Nephron (organoid): ENCODE results near the gene ZNF511.

Experiments used
- H3K27ac Mint-ChIP-seq, 3 experiments: 2 replicates each; pipeline ENCODE4 v1.8.0; 2020; ENCODE audit warnings: mixed read lengths in 3 of 3, mild to moderate bottlenecking in 2 of 3, moderate library complexity in 1 of 3
- H3K27me3 Mint-ChIP-seq: 2 replicates; pipeline ENCODE4 v1.8.0; 2021; ENCODE audit warnings: low read depth, mild to moderate bottlenecking, moderate library complexity, mixed read lengths
- H3K36me3 Mint-ChIP-seq: 2 replicates; pipeline ENCODE4 v1.8.0; 2020; ENCODE audit warnings: low read depth, mixed read lengths
- H3K4me1 Mint-ChIP-seq: 2 replicates; pipeline ENCODE4 v1.8.0; 2020; ENCODE audit warnings: mixed read lengths
- H3K4me3 Mint-ChIP-seq, 3 experiments: 2 replicates each; pipeline ENCODE4 v1.8.0; 2020; ENCODE audit warnings: mild to moderate bottlenecking in 3 of 3, mixed read lengths in 3 of 3, moderate library complexity in 2 of 3
- H3K9me3 Mint-ChIP-seq: 2 replicates; pipeline ENCODE4 v1.8.0; 2020; ENCODE audit warnings: mixed read lengths
- TF ChIP-seq, protein P1 (sequence below), 3 experiments: fragments of 200-600 bp; sonication (generic); IDR thresholded peaks; one replicate each; pipeline ENCODE4 v1.5.0; 2021; ENCODE audit warnings: antibody characterized with exemption in 3 of 3; ENCODE audit not compliant: unreplicated experiment in 3 of 3

ZNF511 gene

DNA sequence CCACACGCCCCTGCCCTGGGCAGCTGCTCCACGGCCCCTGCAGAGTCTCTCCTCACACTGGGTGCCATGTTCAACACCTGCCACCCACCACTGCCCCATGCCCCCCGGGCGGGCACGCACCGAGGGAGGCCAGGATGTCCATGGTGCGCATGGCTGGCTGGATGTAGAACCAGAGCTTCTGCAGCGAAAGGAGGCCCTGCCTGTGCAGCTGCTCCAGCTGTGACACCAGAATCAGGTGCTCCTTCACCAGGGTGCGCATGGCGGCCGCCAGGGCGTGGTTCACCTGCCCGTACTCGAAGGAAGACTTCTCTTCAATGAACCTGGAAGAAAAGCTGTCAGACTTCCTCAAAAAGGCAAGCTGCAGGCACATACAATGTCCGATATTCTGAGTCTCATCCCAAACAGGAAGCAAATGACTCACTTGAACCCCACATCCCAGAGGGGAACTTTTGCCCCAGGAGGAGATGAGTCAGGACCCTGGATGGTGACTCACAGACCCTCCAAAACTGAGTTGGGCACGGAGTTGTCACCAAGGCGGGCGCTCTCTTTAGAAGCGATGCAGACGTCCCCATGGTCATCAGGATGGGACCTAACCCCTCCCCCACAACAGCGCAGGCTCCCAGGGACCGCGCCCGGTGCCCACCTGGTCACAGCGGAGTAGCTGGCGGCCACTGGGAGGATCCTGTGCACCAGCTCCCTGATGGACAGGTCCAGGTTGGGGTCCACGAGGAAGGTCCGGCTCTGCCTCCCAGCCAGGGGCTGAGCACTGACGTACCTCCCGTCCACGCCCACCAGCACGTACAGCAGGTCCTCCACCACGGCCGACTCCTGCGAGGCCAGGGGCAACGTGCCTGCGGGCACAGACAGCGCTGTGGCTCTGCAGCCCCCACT, 15.6 kb upstream of the ZNF511 start:
- Mint-ChIP-seq H3K4me1 (no peaks in the 10 kb centered on the region), H3K27me3 (no peaks in the 10 kb centered on the region)
- TF ChIP-seq, protein P1, sequence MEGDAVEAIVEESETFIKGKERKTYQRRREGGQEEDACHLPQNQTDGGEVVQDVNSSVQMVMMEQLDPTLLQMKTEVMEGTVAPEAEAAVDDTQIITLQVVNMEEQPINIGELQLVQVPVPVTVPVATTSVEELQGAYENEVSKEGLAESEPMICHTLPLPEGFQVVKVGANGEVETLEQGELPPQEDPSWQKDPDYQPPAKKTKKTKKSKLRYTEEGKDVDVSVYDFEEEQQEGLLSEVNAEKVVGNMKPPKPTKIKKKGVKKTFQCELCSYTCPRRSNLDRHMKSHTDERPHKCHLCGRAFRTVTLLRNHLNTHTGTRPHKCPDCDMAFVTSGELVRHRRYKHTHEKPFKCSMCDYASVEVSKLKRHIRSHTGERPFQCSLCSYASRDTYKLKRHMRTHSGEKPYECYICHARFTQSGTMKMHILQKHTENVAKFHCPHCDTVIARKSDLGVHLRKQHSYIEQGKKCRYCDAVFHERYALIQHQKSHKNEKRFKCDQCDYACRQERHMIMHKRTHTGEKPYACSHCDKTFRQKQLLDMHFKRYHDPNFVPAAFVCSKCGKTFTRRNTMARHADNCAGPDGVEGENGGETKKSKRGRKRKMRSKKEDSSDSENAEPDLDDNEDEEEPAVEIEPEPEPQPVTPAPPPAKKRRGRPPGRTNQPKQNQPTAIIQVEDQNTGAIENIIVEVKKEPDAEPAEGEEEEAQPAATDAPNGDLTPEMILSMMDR (IDR thresholded peaks at IDR 0.05; ENCODE audit: unreplicated experiment in 3 of 3), result no peak

DNA sequence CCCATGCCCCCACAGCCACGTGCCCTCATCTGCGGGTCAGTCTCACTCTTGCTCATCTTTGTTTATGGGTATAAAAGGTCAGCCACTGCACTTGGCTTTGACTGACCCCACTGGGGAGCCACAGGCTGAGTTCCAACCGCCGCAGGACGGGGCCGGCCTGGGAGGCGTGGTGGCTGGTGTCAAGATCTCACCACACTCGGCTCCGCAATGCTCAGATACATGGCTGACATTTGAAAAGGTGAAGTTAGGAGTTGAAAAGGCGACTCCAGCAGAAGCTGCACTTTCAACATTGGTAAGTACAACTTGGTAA, 14.9 kb upstream of the ZNF511 start:
- H3K4me1 Mint-ChIP-seq, result no peaks in the 10 kb centered on the region
- H3K4me3 Mint-ChIP-seq, result no peak overlapping the region
- no peak overlapping the region for H3K27ac Mint-ChIP-seq
- H3K27me3 Mint-ChIP-seq, result no peaks in the 10 kb centered on the region
- TF ChIP-seq, protein P1 (IDR thresholded peaks at IDR 0.05; ENCODE audit: unreplicated experiment in 3 of 3), result no peak
- H3K36me3 Mint-ChIP-seq, result peaks cover 49% of the 10 kb centered on the region
- no peaks in the 10 kb centered on the region for H3K9me3 Mint-ChIP-seq

More for the DNA sequence above, 15.6 kb upstream of the ZNF511 start:
- Mint-ChIP-seq H3K27ac (no peak overlapping the region), H3K36me3 (peaks cover 46% of the 10 kb centered on the region), H3K9me3 (no peaks in the 10 kb centered on the region), H3K4me3 (no peak overlapping the region)

DNA sequence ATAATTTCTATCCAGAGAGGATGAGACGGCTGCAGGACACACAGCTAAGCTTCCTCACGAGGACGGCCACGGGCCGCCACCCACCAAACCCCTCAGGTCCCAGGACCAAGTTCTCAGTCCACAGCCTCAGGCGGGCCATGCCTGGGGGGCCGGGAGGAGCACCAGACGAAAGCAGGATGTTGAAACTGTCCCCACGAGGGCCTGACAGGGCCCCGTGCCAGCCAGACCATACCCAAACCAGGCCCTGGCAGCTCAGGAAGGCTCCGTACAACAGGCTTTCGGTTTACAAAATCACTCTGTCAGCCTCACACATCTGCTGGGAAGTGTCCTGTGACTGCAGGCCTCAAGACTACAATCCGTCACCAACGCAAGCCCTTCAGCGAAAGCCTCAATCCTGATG, 14.5 kb upstream of the ZNF511 start:
- peaks cover 49% of the 10 kb centered on the region for H3K36me3 Mint-ChIP-seq
- TF ChIP-seq, protein P1 (IDR thresholded peaks at IDR 0.05; ENCODE audit: unreplicated experiment in 3 of 3), result no peak
- H3K4me3 Mint-ChIP-seq, result no peak overlapping the region
- no peaks in the 10 kb centered on the region for H3K9me3 Mint-ChIP-seq
- H3K27ac Mint-ChIP-seq, result no peak overlapping the region
- H3K27me3 Mint-ChIP-seq, result no peaks in the 10 kb centered on the region
- no peaks in the 10 kb centered on the region for H3K4me1 Mint-ChIP-seq

DNA sequence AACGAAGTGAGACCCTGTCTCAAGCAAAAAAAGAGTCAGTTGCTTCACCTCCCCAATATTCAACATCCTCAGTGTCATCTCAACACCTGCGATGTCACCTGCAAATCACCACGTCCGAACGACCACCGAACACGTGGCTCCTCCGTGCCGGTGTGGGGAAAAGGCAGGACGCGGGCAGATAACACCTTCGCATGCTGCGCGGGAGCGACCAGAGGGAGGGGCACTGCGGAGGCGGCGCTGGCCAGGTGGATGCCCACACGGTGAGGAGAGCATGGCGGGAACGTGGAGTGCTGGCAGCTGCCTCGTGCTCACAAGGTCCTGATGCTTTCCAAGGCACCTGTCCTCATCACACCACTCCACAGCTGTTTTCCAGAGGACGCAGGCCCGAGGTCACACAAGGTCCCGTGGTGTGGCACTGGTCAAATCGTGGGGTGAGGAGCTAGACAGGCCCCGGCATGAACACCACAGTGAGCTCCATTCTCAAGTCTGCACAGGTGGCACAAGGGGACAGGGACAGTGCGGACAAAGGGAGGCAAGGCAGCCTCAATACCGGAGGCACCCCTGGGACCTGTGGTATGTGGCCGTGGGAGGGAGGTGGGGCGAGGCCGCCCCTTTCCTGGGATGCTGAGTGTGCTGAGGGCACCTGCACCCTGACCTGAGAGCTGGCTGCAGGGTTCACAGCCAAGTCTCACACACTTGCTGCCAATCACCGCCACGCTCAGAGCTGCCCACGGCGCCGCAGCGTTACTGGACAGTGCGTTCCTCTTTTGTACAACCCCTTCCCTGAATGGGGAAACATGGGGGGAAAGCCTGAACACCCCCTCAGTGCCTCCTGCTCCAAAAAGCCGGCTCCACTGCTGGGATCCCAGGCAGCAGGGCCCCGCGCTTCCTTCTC, 13.0 kb upstream of the ZNF511 start:
- Mint-ChIP-seq H3K27ac (no peak overlapping the region), H3K27me3 (no peaks in the 10 kb centered on the region), H3K9me3 (no peaks in the 10 kb centered on the region), H3K36me3 (peaks cover 53% of the 10 kb centered on the region), H3K4me1 (no peaks in the 10 kb centered on the region), H3K4me3 (no peak overlapping the region)
- TF ChIP-seq, protein P1 (IDR thresholded peaks at IDR 0.05; ENCODE audit: unreplicated experiment in 3 of 3), result no peak

DNA sequence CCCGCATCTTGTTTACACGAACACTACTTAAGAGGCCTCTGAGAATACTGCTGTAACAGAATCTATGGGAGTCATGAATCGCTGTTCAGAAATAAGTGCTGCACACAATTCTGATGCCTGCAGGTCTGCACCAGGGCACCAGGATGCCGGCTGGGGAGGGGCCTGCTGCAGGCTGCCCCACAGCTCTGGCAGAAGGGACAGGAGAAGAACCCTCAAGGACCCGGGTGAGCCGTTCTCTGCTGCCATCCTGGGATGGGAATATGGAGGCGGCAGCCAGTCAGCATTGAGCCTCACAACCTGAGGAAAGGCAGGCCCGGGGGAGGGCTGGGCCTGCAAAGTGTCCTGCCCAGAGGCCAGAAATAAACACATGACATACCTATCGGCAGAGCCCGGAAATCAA, 11.2 kb upstream of the ZNF511 start:
- peaks cover 55% of the 10 kb centered on the region for H3K36me3 Mint-ChIP-seq
- no peak overlapping the region for H3K27ac Mint-ChIP-seq
- TF ChIP-seq, protein P1 (IDR thresholded peaks at IDR 0.05; ENCODE audit: unreplicated experiment in 3 of 3), result no peak
- H3K4me3 Mint-ChIP-seq, result no peak overlapping the region
- no peaks in the 10 kb centered on the region for H3K9me3 Mint-ChIP-seq
- H3K27me3 Mint-ChIP-seq, result no peaks in the 10 kb centered on the region
- H3K4me1 Mint-ChIP-seq, result no peaks in the 10 kb centered on the region
